ENCODE measurements around the gene BRIX1. TPM values are rescaled to one million over a fixed set of nuclear protein-coding genes. Genes with fewer than 3 reads are reported as not detected.

The BRIX1 gene
- total RNA-seq, 4 donors from 2014 or later = 4.3 to 23.1 (median 12.3) TPM

- Histone ChIP-seq H3K36me3 (peaks cover 0 to 59% (median 0%) of the 10 kb centered on the region in 3 donors), H3K4me3 (no peak overlapping the region), H3K27ac (no peak overlapping the region), H3K27me3 (no peaks in the 10 kb centered on the region), H3K9me3 (no peaks in the 10 kb centered on the region), H3K4me1 (peaks cover 0 to 6% (median 0%) of the 10 kb centered on the region in 4 donors)
- peak in 1 of 3 donors; percentile 69 for DNase-seq
- TF ChIP-seq, protein P1, sequence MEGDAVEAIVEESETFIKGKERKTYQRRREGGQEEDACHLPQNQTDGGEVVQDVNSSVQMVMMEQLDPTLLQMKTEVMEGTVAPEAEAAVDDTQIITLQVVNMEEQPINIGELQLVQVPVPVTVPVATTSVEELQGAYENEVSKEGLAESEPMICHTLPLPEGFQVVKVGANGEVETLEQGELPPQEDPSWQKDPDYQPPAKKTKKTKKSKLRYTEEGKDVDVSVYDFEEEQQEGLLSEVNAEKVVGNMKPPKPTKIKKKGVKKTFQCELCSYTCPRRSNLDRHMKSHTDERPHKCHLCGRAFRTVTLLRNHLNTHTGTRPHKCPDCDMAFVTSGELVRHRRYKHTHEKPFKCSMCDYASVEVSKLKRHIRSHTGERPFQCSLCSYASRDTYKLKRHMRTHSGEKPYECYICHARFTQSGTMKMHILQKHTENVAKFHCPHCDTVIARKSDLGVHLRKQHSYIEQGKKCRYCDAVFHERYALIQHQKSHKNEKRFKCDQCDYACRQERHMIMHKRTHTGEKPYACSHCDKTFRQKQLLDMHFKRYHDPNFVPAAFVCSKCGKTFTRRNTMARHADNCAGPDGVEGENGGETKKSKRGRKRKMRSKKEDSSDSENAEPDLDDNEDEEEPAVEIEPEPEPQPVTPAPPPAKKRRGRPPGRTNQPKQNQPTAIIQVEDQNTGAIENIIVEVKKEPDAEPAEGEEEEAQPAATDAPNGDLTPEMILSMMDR (IDR thresholded peaks at IDR 0.05) = no peak
- TF ChIP-seq POLR2A (IDR thresholded peaks at IDR 0.05) = no peak
Measured at GRCh38 chr5:34923694-34924461, 8.4 kb downstream of the BRIX1 start.

GRCh38 chr5:34924462-34924765 lies 8.9 kb downstream of the BRIX1 start:
- Histone ChIP-seq H3K9me3 (no peaks in the 10 kb centered on the region), H3K36me3 (peaks cover 0 to 59% (median 0%) of the 10 kb centered on the region in 3 donors), H3K4me3 (no peak overlapping the region), H3K4me1 (peaks cover 0 to 6% (median 0%) of the 10 kb centered on the region in 4 donors), H3K27me3 (no peaks in the 10 kb centered on the region), H3K27ac (no peak overlapping the region)
- DNase-seq = no peak
- TF ChIP-seq POLR2A (IDR thresholded peaks at IDR 0.05) = no peak
- TF ChIP-seq, protein P1 (IDR thresholded peaks at IDR 0.05) = no peak

GRCh38 chr5:34926318-34926888 lies 10.9 kb downstream of the BRIX1 start:
- H3K9me3 ChIP-seq = no peaks in the 10 kb centered on the region
- H3K4me3 ChIP-seq = no peak overlapping the region
- TF ChIP-seq POLR2A (IDR thresholded peaks at IDR 0.05) = no peak
- TF ChIP-seq, protein P1 (IDR thresholded peaks at IDR 0.05) = no peak

DNA sequence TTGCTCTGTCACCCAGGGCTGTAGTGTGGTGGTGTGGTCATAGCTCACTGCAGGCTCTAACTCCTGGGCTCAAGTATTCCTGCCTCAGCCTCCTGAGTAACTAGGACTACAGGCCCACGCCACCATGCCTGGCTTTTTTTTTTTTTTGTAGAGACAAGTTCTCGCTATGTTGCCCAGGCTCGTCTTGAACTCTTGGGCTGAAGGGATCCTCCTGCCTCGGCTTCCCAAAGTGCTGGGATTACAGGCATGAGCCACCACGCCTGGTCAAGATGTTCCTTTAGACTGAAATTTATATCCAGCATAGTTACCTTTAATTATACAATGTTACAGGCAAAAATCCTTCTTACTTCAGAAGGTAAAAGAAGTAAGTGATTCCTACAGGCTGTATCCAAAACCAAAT lies 12.3 kb downstream of the BRIX1 start:
- H3K27ac ChIP-seq = no peak overlapping the region
- peaks cover 0 to 34% (median 0%) of the 10 kb centered on the region in 3 donors for H3K36me3 ChIP-seq
- peaks cover 0 to 23% (median 6%) of the 10 kb centered on the region in 4 donors for H3K4me1 ChIP-seq
- H3K27me3 ChIP-seq = no peaks in the 10 kb centered on the region
- TF ChIP-seq, protein P1 (IDR thresholded peaks at IDR 0.05) = no peak
- no peak for TF ChIP-seq POLR2A (IDR thresholded peaks at IDR 0.05)
- no peak overlapping the region for H3K4me3 ChIP-seq
- no peaks in the 10 kb centered on the region for H3K9me3 ChIP-seq
- no peak for DNase-seq

More at GRCh38 chr5:34926318-34926888, 10.9 kb downstream of the BRIX1 start:
- H3K27me3 ChIP-seq = no peaks in the 10 kb centered on the region
- H3K4me1 ChIP-seq = peaks cover 0 to 16% (median 5%) of the 10 kb centered on the region in 4 donors
- H3K36me3 ChIP-seq = peaks cover 0 to 48% (median 0%) of the 10 kb centered on the region in 3 donors
- no peak for DNase-seq
- no peak overlapping the region for H3K27ac ChIP-seq

- no peak for TF ChIP-seq POLR2A (IDR thresholded peaks at IDR 0.05)
- TF ChIP-seq, protein P1 (IDR thresholded peaks at IDR 0.05) = no peak
- DNase-seq = no peak
- Histone ChIP-seq H3K27ac (no peak overlapping the region), H3K27me3 (no peaks in the 10 kb centered on the region), H3K4me1 (peaks cover 0 to 22% (median 6%) of the 10 kb centered on the region in 4 donors), H3K4me3 (peak overlapping the region in 1 of 4 donors; percentile 92), H3K36me3 (peaks cover 0 to 29% (median 0%) of the 10 kb centered on the region in 3 donors), H3K9me3 (no peaks in the 10 kb centered on the region)
Measured at GRCh38 chr5:34928267-34928666, 12.8 kb downstream of the BRIX1 start.

Measured in Peyer's patch (tissue), 4 donors.